PC-9 (cell line): Measurements from ENCODE around the gene SLC5A1. TPM values are rescaled to one million over a fixed set of nuclear protein-coding genes. Genes with fewer than 3 reads are reported as not detected.

ENCODE experiments used
- BruUV-seq: library from RNA; stranded (reverse); fragments of 400-500 nt; replicated peaks from 2 replicates; lab custom pipeline; 2021; lab: Mats Ljungman, UMichigan
- CTCF ChIA-PET: fragments of 300-600 bp; sonication (Branson Sonifier 250); formaldehyde crosslinking; loops from one replicate; lab custom pipeline; 2022; ENCODE audit warnings: antibody characterized with exemption; lab: Charles Lee
- POLR2A ChIA-PET: fragments of 300-600 bp; sonication (Branson Sonifier 250); formaldehyde crosslinking; loops from one replicate; lab custom pipeline; 2022; ENCODE audit warnings: antibody characterized with exemption; ENCODE audit not compliant: unreplicated experiment; lab: Charles Lee
- DNase-seq, 2 experiments: peaks; one replicate each; pipeline versions ENCODE4 v3.0.0 to v3.0.0-alpha.2; 2015 to 2022; ENCODE audit warnings: mixed read lengths in 1 of 2
- H2AFZ ChIP-seq: fragments of 200-600 bp; sonication (generic); 2 replicates; pipeline ENCODE4 v1.8.1; 2017; ENCODE audit warnings: antibody characterized with exemption
- H3F3A ChIP-seq: fragments of 200-600 bp; sonication (generic); 2 replicates; pipeline ENCODE4 v1.8.1; 2017; ENCODE audit warnings: antibody characterized with exemption, mild to moderate bottlenecking, low read depth; ENCODE audit not compliant: insufficient read depth
- H3K27ac ChIP-seq: fragments of 200-600 bp; sonication (generic); 2 replicates; pipeline ENCODE4 v1.6.1; 2016; ENCODE audit warnings: mixed run types
- H3K27me3 ChIP-seq: fragments of 200-600 bp; sonication (generic); 2 replicates; pipeline ENCODE4 v1.6.1; 2016; ENCODE audit warnings: low read depth, mixed run types; ENCODE audit not compliant: insufficient read depth
- H3K36me3 ChIP-seq: fragments of 200-600 bp; sonication (generic); 2 replicates; pipeline ENCODE4 v1.6.1; 2016; ENCODE audit warnings: low read depth, mixed run types
- H3K4me1 ChIP-seq: fragments of 200-600 bp; sonication (generic); replicated peaks from 2 replicates; pipeline ENCODE4 v1.6.1; 2016; ENCODE audit warnings: mixed run types; ENCODE audit not compliant: insufficient read depth
- H3K4me2 ChIP-seq: fragments of 200-600 bp; sonication (generic); 2 replicates; pipeline ENCODE4 v1.6.1; 2017; ENCODE audit warnings: mixed run types
- H3K4me3 ChIP-seq: fragments of 200-600 bp; sonication (generic); 2 replicates; pipeline ENCODE4 v1.6.1; 2016; ENCODE audit warnings: mixed run types
- H3K79me2 ChIP-seq: fragments of 200-600 bp; sonication (generic); 2 replicates; pipeline ENCODE4 v1.6.1; 2017; ENCODE audit warnings: low read depth, mixed run types
- H3K9me2 ChIP-seq: fragments of 200-600 bp; sonication (generic); 2 replicates; pipeline ENCODE4 v1.8.1; 2017; ENCODE audit warnings: mild to moderate bottlenecking; ENCODE audit not compliant: insufficient read depth
- H3K9me3 ChIP-seq: fragments of 200-600 bp; sonication (generic); 2 replicates; pipeline ENCODE4 v1.8.1; 2016; ENCODE audit warnings: low read depth; ENCODE audit not compliant: insufficient read depth
- H4K20me1 ChIP-seq: fragments of 200-600 bp; sonication (generic); 2 replicates; pipeline ENCODE4 v1.8.1; 2017; ENCODE audit not compliant: insufficient read depth
- EZH2 ChIP-seq: fragments of 200-600 bp; sonication (generic); IDR thresholded peaks from 2 replicates; pipeline ENCODE4 v1.8.0; 2017; ENCODE audit warnings: antibody characterized with exemption, low read depth
- intact Hi-C: fragments of 100-400 bp; cut with micrococcal nuclease; formaldehyde crosslinking; loops from one replicate; pipeline ENCODE4 v1.10.0; 2022; ENCODE audit not compliant: unreplicated experiment
- total RNA-seq: library from RNA; stranded (reverse); gene quantifications from 2 replicates; pipeline ENCODE4 v1.2.3, GENCODE V29; 2021
- TF ChIP-seq, protein P1 (sequence below): fragments of 200-600 bp; sonication (generic); conservative IDR thresholded peaks from 2 replicates; pipeline ENCODE4 v1.6.1; 2017; ENCODE audit warnings: mixed run types, antibody characterized with exemption, mild to moderate bottlenecking, moderate library complexity

The SLC5A1 gene
- total RNA-seq, 1 experiment from 2014 or later: not detected

DNA sequence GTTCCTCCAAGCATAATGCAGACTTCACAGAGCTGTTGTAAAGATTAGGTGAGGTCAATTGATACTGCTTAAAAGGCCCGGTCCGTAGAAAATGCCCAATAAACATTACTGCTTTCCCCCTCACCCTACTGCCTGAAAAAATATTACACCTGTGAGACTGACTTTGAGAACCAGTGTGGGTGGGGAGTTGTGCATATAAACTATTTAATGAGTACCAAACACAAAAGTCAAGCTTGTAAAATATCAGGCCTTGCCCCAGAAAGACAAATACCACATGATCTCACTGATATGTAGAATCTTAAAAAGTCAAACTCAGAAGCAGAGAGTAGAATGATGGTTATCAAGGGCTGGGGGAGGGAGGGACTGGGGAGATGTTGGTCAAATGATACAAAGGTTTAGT lies 69.3 kb downstream of the SLC5A1 start:
- Histone ChIP-seq H3K79me2 (no peaks in the 10 kb centered on the region), H3K36me3 (no peaks in the 10 kb centered on the region), H3K4me3 (no peak overlapping the region), H2AFZ (no peak overlapping the region), H3F3A (no peaks in the 10 kb centered on the region), H3K27ac (no peak overlapping the region), H3K9me3 (no peaks in the 10 kb centered on the region), H3K4me1 (no peaks in the 10 kb centered on the region), H3K4me2 (no peak overlapping the region), H3K27me3 (peaks cover 86% of the 10 kb centered on the region), H4K20me1 (no peaks in the 10 kb centered on the region; the same call in 1 of the 2 replicates), H3K9me2 (no peaks in the 10 kb centered on the region)
- POLR2A ChIA-PET: no interaction called here
- no TSS peak for BruUV-seq
- CTCF ChIA-PET: no interaction called here
- intact Hi-C loops: no loop called here
- TF ChIP-seq, protein P1, sequence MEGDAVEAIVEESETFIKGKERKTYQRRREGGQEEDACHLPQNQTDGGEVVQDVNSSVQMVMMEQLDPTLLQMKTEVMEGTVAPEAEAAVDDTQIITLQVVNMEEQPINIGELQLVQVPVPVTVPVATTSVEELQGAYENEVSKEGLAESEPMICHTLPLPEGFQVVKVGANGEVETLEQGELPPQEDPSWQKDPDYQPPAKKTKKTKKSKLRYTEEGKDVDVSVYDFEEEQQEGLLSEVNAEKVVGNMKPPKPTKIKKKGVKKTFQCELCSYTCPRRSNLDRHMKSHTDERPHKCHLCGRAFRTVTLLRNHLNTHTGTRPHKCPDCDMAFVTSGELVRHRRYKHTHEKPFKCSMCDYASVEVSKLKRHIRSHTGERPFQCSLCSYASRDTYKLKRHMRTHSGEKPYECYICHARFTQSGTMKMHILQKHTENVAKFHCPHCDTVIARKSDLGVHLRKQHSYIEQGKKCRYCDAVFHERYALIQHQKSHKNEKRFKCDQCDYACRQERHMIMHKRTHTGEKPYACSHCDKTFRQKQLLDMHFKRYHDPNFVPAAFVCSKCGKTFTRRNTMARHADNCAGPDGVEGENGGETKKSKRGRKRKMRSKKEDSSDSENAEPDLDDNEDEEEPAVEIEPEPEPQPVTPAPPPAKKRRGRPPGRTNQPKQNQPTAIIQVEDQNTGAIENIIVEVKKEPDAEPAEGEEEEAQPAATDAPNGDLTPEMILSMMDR: no peak
- no peak for TF ChIP-seq EZH2
- DNase-seq: no peak

DNA sequence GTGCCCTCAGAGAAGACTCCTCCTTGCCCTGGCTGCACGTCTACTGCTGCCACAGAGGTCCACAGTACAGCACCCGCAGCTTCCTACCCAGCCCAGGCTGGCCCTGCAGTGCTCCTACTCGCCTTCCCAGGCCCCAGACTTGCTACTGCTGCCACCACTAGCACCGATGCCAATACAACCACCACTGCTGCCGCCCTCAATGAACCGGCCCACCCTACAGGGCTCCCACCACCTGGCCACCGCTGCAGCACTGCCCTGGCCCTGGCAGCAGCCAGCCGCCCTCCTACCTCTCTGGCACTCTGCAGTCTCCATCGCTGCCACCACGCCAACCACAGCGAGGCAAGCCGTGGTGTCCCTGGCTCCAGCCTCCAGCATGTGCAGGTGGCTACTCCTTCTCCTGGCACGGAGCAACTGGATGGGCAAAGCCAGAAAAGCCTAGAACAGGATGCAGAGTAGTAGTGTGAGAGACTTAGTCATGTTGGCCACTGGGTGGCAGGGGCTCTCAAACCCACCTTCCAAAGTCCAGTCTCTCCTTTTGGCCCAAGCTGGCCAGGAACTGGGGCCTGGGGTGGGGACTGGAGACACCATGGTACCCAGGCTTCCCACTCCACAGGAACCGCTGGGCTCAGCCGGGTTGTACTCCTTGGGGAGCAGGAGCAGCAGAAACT lies 76.6 kb downstream of the SLC5A1 start:
- no peak overlapping the region for H2AFZ ChIP-seq
- no peaks in the 10 kb centered on the region for H4K20me1 ChIP-seq
- no peaks in the 10 kb centered on the region for H3K4me1 ChIP-seq
- H3K4me2 ChIP-seq: no peak overlapping the region
- ChIA-PET POLR2A (no interaction called here), CTCF (no interaction called here)
- TF ChIP-seq, protein P1: no peak
- no peak for TF ChIP-seq EZH2
- H3K9me3 ChIP-seq: no peaks in the 10 kb centered on the region
- peaks cover 68% of the 10 kb centered on the region for H3K27me3 ChIP-seq
- BruUV-seq: no TSS peak
- intact Hi-C loops: no loop called here
- no peak overlapping the region for H3K4me3 ChIP-seq
- H3K9me2 ChIP-seq: no peaks in the 10 kb centered on the region
- no peak for DNase-seq
- no peaks in the 10 kb centered on the region for H3K36me3 ChIP-seq
- no peaks in the 10 kb centered on the region for H3K79me2 ChIP-seq
- H3F3A ChIP-seq: no peaks in the 10 kb centered on the region
- H3K27ac ChIP-seq: no peak overlapping the region

DNA sequence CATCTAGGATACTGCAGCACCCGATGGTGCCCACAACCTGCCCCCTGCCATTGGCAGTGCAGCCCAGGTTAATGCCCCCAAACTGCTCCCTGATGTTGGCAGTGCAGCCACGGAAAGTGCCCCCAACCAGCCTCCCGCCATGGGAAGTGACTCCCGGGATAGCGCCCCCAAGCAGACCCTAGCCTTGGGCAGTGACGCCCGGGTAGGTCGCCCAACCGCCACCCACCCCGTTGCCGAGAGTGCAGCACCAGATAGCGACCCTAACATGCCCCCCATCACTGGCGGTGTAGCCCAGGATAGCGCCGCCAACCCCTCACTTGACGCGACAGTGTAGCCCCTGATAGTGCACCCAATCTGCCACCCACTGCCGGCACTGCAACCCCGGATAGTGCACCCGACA lies 77.5 kb downstream of the SLC5A1 start:
- Histone ChIP-seq H3K27me3 (peaks cover 61% of the 10 kb centered on the region), H3K79me2 (no peaks in the 10 kb centered on the region), H3K4me1 (no peaks in the 10 kb centered on the region), H3K9me2 (no peaks in the 10 kb centered on the region), H3K4me3 (no peak overlapping the region), H4K20me1 (no peaks in the 10 kb centered on the region), H3K36me3 (no peaks in the 10 kb centered on the region), H3F3A (no peaks in the 10 kb centered on the region), H2AFZ (no peak overlapping the region), H3K9me3 (no peaks in the 10 kb centered on the region), H3K27ac (no peak overlapping the region), H3K4me2 (no peak overlapping the region)
- intact Hi-C loops: no loop called here
- BruUV-seq: no TSS peak
- ChIA-PET CTCF (no interaction called here), POLR2A (no interaction called here)
- DNase-seq: no peak
- TF ChIP-seq, protein P1: no peak
- TF ChIP-seq EZH2: no peak
